Karpas-422 (cell line): ENCODE data around the gene RFT1. TPM values are rescaled to one million over a fixed set of nuclear protein-coding genes. Genes with fewer than 3 reads are reported as not detected.

Source experiments
- DNase-seq: peaks from one replicate; pipeline ENCODE4 v3.0.0-alpha.2; 2015
- H2AFZ ChIP-seq: fragments of 200-600 bp; sonication (generic); 2 replicates; pipeline ENCODE4 v1.6.1; 2014; ENCODE audit warnings: antibody characterized with exemption, low read length, mixed read lengths
- H3K27ac ChIP-seq: fragments of 200-600 bp; sonication (generic); 2 replicates; pipeline ENCODE4 v1.5.1; 2014; ENCODE audit warnings: mild to moderate bottlenecking, low read length, moderate library complexity
- H3K27me3 ChIP-seq: fragments of 200-600 bp; sonication (generic); 2 replicates; pipeline ENCODE4 v1.6.1; 2014; ENCODE audit warnings: low read length, mixed read lengths
- H3K36me3 ChIP-seq: fragments of 200-600 bp; sonication (generic); 2 replicates; pipeline ENCODE4 v1.6.1; 2014; ENCODE audit warnings: low read length, mixed read lengths; ENCODE audit not compliant: insufficient read depth
- H3K4me1 ChIP-seq: fragments of 200-600 bp; sonication (generic); 2 replicates; pipeline ENCODE4 v1.6.1; 2014; ENCODE audit warnings: mild to moderate bottlenecking, low read length, mixed read lengths
- H3K4me2 ChIP-seq: fragments of 200-600 bp; sonication (generic); 2 replicates; pipeline ENCODE4 v1.6.1; 2014; ENCODE audit warnings: low read length, low read depth, mild to moderate bottlenecking; ENCODE audit not compliant: poor library complexity, severe bottlenecking
- H3K4me3 ChIP-seq: fragments of 200-600 bp; sonication (generic); 2 replicates; pipeline ENCODE4 v1.5.1; 2014; ENCODE audit warnings: mild to moderate bottlenecking, antibody characterized with exemption, low read length, mixed read lengths
- H3K79me2 ChIP-seq: fragments of 200-600 bp; sonication (generic); 2 replicates; pipeline ENCODE4 v1.6.1; 2014; ENCODE audit warnings: mild to moderate bottlenecking, low read length, mixed read lengths
- H3K9ac ChIP-seq: fragments of 200-600 bp; sonication (generic); 2 replicates; pipeline ENCODE4 v1.6.0; 2014; ENCODE audit warnings: low read length
- H3K9me2 ChIP-seq: fragments of 200-600 bp; sonication (generic), shearing (Covaris generic); replicated peaks from 2 replicates; pipeline ENCODE4 v1.6.0; 2014; ENCODE audit warnings: mild to moderate bottlenecking, low read length, moderate library complexity; ENCODE audit not compliant: insufficient read depth
- H3K9me3 ChIP-seq: fragments of 300-700, 200-600 bp; sonication (generic); 2 replicates; pipeline ENCODE4 v1.6.1; 2014; ENCODE audit warnings: low read length, mixed read lengths
- H4K20me1 ChIP-seq: fragments of 200-600 bp; sonication (generic); 2 replicates; pipeline ENCODE4 v1.6.1; 2014; ENCODE audit warnings: mild to moderate bottlenecking, antibody characterized with exemption, low read length, low read depth; ENCODE audit not compliant: insufficient read depth
- total RNA-seq: library from RNA; depleted of rRNA; stranded (reverse); fragments of >200 nt; shearing (Covaris generic); gene quantifications from 2 replicates; pipeline ENCODE4 v1.2.3, GENCODE V29; 2014; ENCODE audit warnings: low replicate concordance

The RFT1 gene
- total RNA-seq, 1 experiment from 2014 or later, result 29.9 TPM

DNA sequence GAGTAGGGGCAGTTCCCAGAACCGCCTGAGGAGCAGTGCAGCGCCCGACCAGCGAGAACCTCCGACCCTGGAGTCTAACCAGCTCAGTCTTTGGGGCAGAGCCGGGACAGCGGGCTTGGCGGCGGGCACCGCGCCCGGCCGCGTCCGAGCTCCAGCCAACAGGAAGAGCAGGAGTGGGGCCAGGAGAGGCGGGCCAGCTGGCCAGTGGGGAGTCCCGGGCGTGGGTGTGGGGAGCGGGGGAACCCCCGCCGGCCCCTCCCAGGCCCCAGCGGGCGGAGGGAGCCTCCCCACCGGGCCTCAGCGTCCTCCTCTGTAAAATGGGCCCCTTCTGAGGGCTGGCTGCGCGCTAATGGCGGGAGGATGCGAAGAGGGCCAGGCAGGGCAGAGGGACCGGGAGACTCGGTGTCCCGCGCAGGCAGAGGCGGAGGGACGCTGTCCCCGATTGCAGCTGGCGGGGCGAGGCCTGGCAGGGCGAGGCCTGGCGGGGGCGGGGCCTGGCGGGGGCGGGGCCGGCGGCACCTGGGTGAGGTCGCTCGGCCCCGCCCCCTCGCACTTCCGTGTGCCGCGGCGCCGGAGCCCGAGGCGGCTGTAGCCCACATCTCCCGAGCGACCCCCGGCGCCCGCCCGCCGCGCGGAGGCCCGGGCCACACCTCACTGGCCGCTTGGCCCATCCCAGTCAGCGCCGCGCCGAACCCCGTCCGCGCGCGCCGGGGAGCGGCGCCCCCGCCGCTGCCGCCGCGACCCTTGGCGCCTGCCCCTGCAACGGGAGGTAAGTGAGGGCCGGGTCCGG is 30.6 kb upstream of the RFT1 start, which contains the start of gene PRKCD:
TSS of gene PRKCD (plus strand) at position 550 of the 790 bp plus-strand sequence. CDS start 17,214 bp downstream, outside the sequence.
- no peaks in the 10 kb centered on the region for H3K27me3 ChIP-seq
- H4K20me1 ChIP-seq, result peaks cover 22% of the 10 kb centered on the region; the same call in 1 of the 2 replicates
- peaks cover 44% of the 10 kb centered on the region for H3K79me2 ChIP-seq
- peak within 1 kb of the TSS; percentile 92 for H3K4me2 ChIP-seq
- H3K9me2 ChIP-seq, result no peaks in the 10 kb centered on the region
- peak; percentile 94 for DNase-seq
- H3K36me3 ChIP-seq, result no peaks in the 10 kb centered on the region
- no peaks in the 10 kb centered on the region for H3K9me3 ChIP-seq
- H3K27ac ChIP-seq, result peak within 1 kb of the TSS; percentile 97
- no peak within 1 kb of the TSS for H2AFZ ChIP-seq
- H3K4me1 ChIP-seq, result peaks cover 84% of the 10 kb centered on the region
- H3K4me3 ChIP-seq, result peak within 1 kb of the TSS; percentile 81
- peak within 1 kb of the TSS; percentile 98 for H3K9ac ChIP-seq

DNA sequence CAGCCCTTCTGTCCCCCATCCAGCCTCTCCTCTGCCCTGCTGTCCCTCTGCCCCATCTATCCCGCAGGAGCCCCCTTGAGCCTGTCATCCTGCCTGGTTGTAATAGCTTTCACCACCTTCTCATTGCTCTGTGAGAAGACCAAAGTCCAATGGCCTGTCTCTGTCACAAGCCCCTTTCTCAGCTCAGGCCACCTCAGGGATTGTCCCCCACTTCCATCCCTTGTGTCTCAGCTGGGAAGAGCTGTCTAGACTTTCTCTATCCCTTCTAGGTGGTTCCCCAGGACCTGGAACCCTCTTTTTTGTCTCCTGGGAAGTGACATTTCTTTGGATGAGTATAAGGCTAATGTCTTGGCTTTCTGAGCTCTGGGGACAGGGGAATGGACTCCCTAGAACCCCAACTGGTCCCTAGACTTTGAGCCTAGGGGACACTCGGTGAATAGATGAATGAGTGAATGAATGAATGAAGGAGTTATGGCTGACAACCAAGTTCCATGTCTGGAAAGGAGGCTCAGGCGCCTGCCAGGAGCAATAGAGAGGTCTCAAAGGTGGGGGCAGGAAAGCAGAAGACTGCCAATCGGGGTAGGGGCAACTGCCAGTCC is 29.9 kb upstream of the RFT1 start:
- Histone ChIP-seq H3K27ac (no peak overlapping the region), H4K20me1 (peaks cover 22% of the 10 kb centered on the region; the same call in 1 of the 2 replicates), H2AFZ (no peak overlapping the region), H3K4me1 (peaks cover 80% of the 10 kb centered on the region), H3K4me2 (peak overlapping the region; percentile 92), H3K9me3 (no peaks in the 10 kb centered on the region), H3K9ac (peak overlapping the region; percentile 98), H3K27me3 (no peaks in the 10 kb centered on the region), H3K36me3 (no peaks in the 10 kb centered on the region), H3K4me3 (peak overlapping the region; percentile 81), H3K9me2 (no peaks in the 10 kb centered on the region), H3K79me2 (peaks cover 37% of the 10 kb centered on the region)
- no peak for DNase-seq

DNA sequence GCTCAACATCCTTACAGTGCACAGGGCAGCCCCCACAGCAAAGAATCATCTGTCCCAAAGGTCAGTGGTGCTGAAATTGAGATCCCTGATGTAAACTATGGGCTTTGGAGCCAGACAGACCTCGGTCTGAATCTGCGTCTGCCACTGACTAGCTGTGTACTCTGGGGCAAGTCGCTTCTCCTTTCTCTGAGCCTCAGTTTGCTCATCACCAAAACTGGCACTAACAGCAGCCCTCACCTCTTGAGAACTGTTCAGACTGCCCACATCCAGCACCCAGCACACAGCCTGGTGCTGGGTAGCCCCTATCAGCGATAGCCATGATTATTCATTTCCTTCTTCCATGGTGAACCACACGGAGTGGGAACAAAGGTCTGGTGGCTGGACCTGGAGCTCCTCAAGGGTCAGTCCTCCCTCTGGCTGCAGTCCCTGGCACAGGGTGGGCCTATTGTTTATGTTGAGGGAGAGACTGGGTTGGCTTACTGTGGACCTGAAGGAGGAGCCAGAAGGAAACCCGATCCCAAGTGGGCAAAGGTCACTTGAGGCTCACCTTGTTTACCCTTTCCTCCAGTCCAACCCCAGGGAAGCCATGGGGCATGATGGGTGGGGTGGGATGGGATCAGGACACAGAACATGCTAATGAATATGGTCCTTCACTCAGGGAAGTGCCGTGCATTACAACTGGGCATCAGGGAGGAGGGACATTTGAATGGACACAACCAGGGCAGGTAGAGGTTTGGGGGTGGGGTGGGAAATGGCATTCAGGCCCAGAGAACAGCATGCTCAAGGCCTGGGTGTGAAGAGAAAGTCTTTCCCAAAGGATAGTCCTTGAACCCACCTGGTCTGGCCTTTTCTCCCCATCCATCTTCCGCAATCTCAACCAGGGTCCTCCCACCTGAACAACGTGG is 29.2 kb upstream of the RFT1 start:
- H3K9ac ChIP-seq, result peak overlapping the region; percentile 6; the same call in 1 of the 2 replicates
- H2AFZ ChIP-seq, result no peak overlapping the region

DNA sequence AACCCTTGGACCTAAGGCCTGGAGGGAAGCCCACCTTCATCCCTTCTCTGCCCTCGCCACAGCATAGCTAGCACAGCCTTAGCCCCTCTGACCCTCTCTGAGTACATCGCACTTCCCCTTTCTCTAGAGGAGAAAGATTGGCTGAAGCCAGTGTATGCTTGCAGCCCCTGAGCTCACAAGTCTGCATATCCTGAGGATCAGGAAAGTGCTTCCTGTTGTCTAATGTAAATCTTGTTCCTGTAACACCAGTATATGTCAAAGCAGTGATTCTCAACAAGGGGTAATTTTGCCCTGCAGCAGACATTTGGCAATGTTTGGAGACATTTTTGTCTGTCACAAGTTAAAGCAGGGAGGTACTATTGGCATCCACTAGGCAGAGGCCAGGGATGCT is 28.5 kb upstream of the RFT1 start:
- Histone ChIP-seq H3K27me3 (no peaks in the 10 kb centered on the region), H3K9me2 (no peaks in the 10 kb centered on the region), H3K9ac (peak overlapping the region; percentile 6; the same call in 1 of the 2 replicates), H4K20me1 (peaks cover 18% of the 10 kb centered on the region; the same call in 1 of the 2 replicates), H3K27ac (no peak overlapping the region), H3K36me3 (no peaks in the 10 kb centered on the region), H3K4me2 (no peak overlapping the region), H2AFZ (no peak overlapping the region), H3K9me3 (no peaks in the 10 kb centered on the region), H3K4me1 (peaks cover 66% of the 10 kb centered on the region), H3K4me3 (no peak overlapping the region), H3K79me2 (peaks cover 23% of the 10 kb centered on the region)
- DNase-seq, result peak; percentile 75

More for the DNA sequence above, 29.2 kb upstream of the RFT1 start:
- Histone ChIP-seq H3K27me3 (no peaks in the 10 kb centered on the region), H3K4me2 (no peak overlapping the region), H3K9me3 (no peaks in the 10 kb centered on the region), H3K36me3 (no peaks in the 10 kb centered on the region), H3K4me1 (peaks cover 73% of the 10 kb centered on the region), H3K79me2 (peaks cover 30% of the 10 kb centered on the region), H4K20me1 (peaks cover 22% of the 10 kb centered on the region; the same call in 1 of the 2 replicates), H3K4me3 (no peak overlapping the region), H3K27ac (no peak overlapping the region), H3K9me2 (no peaks in the 10 kb centered on the region)
- no peak for DNase-seq

DNA sequence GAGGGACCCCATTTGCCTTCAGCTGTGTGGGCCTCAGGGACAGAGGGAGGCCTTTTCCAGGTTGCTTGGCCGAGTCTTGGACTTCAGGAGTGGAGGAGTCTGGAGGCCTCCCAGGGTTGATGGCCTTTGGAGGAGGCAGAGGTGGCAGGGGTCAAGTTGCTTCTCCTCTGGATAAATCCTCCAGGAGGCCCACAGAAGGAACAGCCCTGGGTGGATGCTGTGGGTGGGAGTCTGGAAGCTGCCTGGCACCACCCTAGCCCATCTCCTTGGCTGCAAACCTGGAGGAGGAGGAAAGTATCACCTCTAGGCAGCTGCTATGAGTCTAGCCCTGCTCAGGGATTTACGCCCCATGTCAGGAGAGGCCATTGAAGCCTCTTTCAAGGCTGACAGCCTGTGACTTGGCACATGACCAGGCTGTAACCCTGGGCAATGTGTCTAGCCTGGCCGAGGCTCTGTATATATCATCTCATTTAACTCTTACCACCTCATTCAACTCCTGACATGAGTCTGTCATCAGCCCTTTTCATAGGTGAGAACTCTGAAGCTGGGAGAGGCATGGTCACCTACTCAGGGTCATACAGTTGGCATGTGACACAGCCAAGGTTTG is 27.8 kb upstream of the RFT1 start:
- no peaks in the 10 kb centered on the region for H3K27me3 ChIP-seq
- no peaks in the 10 kb centered on the region for H3K9me2 ChIP-seq
- peaks cover 60% of the 10 kb centered on the region for H3K4me1 ChIP-seq
- H3K4me2 ChIP-seq, result no peak overlapping the region
- H2AFZ ChIP-seq, result no peak overlapping the region
- H3K27ac ChIP-seq, result no peak overlapping the region
- no peaks in the 10 kb centered on the region for H3K9me3 ChIP-seq
- peaks cover 11% of the 10 kb centered on the region; the same call in 1 of the 2 replicates for H4K20me1 ChIP-seq
- H3K9ac ChIP-seq, result peak overlapping the region; percentile 6; the same call in 1 of the 2 replicates
- H3K4me3 ChIP-seq, result no peak overlapping the region
- H3K36me3 ChIP-seq, result no peaks in the 10 kb centered on the region
- no peak for DNase-seq
- peaks cover 17% of the 10 kb centered on the region for H3K79me2 ChIP-seq

DNA sequence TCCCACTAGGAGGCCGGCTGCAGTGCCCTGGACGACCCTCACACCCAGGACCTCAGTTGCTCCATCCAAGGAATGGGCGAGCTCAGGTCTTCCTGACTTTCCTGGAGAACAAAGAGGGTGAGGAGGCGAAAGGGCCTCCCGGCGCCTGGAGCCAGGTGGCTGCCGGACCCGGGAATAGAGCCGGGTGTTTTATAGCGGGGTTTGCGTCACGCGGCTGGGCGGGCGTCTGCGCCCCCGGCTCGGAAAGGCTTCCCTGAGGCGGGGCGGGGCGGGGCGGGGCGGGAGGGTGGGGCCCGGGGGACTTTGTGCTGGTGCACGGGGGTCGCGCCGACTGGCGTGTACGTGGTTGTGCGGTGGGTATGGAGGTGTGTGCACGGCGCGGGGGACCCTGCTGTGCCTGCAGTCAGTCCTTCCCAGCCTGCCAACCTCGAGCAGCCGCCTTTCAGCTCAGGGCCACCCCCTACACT is 26.2 kb upstream of the RFT1 start:
- Histone ChIP-seq H3K27me3 (no peaks in the 10 kb centered on the region), H3K4me2 (peak overlapping the region; percentile 45), H3K4me3 (no peak overlapping the region), H3K36me3 (no peaks in the 10 kb centered on the region), H4K20me1 (no peaks in the 10 kb centered on the region), H3K9me2 (no peaks in the 10 kb centered on the region), H3K4me1 (peaks cover 51% of the 10 kb centered on the region), H3K79me2 (peaks cover 2% of the 10 kb centered on the region), H2AFZ (no peak overlapping the region), H3K9me3 (no peaks in the 10 kb centered on the region), H3K27ac (no peak overlapping the region), H3K9ac (0 out of 2 replicates have a peak overlapping the region, but pooled peaks have one; percentile 33)
- DNase-seq, result peak; percentile 45

DNA sequence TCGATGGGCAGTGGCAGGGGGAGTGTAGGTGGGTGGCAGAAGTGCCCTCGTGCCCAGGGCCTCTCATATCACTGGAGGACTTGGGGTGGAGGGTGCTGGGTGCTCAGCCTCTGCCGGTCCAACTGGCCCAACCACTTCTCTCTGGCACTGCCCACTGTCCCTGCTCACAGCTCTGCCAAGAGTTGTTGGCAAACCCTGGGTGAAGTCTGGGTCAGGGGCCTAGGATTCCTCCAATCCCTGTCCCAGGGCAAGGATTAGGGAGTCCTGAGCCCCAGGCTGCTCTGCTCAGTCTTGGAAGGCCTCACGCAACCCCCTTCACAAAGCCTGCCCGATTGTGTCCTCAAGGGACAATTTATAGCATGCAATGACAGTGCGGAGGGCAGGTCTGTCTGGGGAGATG is 25.5 kb upstream of the RFT1 start:
- Histone ChIP-seq H3K9ac (no peak overlapping the region), H3K4me2 (no peak overlapping the region), H3K27ac (no peak overlapping the region), H4K20me1 (no peaks in the 10 kb centered on the region), H2AFZ (no peak overlapping the region), H3K4me3 (no peak overlapping the region), H3K36me3 (no peaks in the 10 kb centered on the region), H3K27me3 (no peaks in the 10 kb centered on the region), H3K79me2 (no peaks in the 10 kb centered on the region), H3K9me3 (no peaks in the 10 kb centered on the region), H3K4me1 (peaks cover 50% of the 10 kb centered on the region), H3K9me2 (no peaks in the 10 kb centered on the region)
- DNase-seq, result peak; percentile 41
